CD4-positive, alpha-beta memory T cell (primary cell): ENCODE measurements around the gene RAD9A. TPM values are rescaled to one million over a fixed set of nuclear protein-coding genes. Genes with fewer than 3 reads are reported as not detected.

Experiments used
- CTCF ChIA-PET: fragments of 350-600 bp; sonication (Branson Sonifier 250); formaldehyde crosslinking; loops from one replicate; lab custom pipeline; 2021; ENCODE audit warnings: inconsistent platforms; ENCODE audit not compliant: partially characterized antibody; lab: Charles Lee
- POLR2A ChIA-PET: fragments of 350-600 bp; sonication (Branson Sonifier 250); formaldehyde crosslinking; loops from one replicate; lab custom pipeline; 2021; ENCODE audit not compliant: partially characterized antibody; lab: Charles Lee
- DNase-seq, 5 donors: peaks; one replicate each; pipeline versions ENCODE4 v3.0.0 to v3.0.0-alpha.2; 2020 to 2022; ENCODE audit warnings: mixed read lengths in 1 of 5
- H3K27ac ChIP-seq: one replicate; pipeline ENCODE4 v1.7.0; 2013; ENCODE audit warnings: low read depth, low read length
- H3K27me3 ChIP-seq: 2 replicates; pipeline ENCODE4 v1.7.0; 2013; ENCODE audit warnings: mild to moderate bottlenecking, low read length, moderate library complexity; ENCODE audit not compliant: insufficient read depth
- H3K36me3 ChIP-seq: 2 replicates; pipeline ENCODE4 v1.7.0; 2013; ENCODE audit warnings: mild to moderate bottlenecking, low read length, moderate library complexity; ENCODE audit not compliant: insufficient read depth
- H3K4me1 ChIP-seq: 2 replicates; pipeline ENCODE4 v1.7.0; 2013; ENCODE audit warnings: mild to moderate bottlenecking, low read length, moderate library complexity; ENCODE audit not compliant: insufficient read depth
- H3K4me3 ChIP-seq, 2 donors: one replicate each; pipeline ENCODE4 v1.7.0; 2013; ENCODE audit warnings: low read length in 2 of 2, mild to moderate bottlenecking in 1 of 2
- H3K9me3 ChIP-seq, 2 donors: one replicate each; pipeline ENCODE4 v1.7.0; 2013; ENCODE audit warnings: low read length in 2 of 2, control low read depth in 1 of 2; ENCODE audit not compliant: control insufficient read depth in 1 of 2
- H3K27ac Mint-ChIP-seq, 7 donors: one replicate each; pipeline ENCODE4 v1.8.0; 2020 to 2021; ENCODE audit warnings: mixed read lengths in 7 of 7, mild to moderate bottlenecking in 6 of 7, inconsistent platforms in 3 of 7, moderate library complexity in 3 of 7
- H3K27me3 Mint-ChIP-seq, 2 donors: one replicate each; pipeline ENCODE4 v1.8.0; 2020 to 2021; ENCODE audit warnings: mixed read lengths in 2 of 2
- H3K36me3 Mint-ChIP-seq, 2 donors: one replicate each; pipeline ENCODE4 v1.8.0; 2020 to 2021; ENCODE audit warnings: mixed read lengths in 2 of 2, inconsistent platforms in 1 of 2, mild to moderate bottlenecking in 1 of 2
- H3K4me1 Mint-ChIP-seq, 4 donors: one replicate each; pipeline ENCODE4 v1.8.0; 2020 to 2021; ENCODE audit warnings: mixed read lengths in 4 of 4, mild to moderate bottlenecking in 1 of 4
- H3K4me3 Mint-ChIP-seq, 8 donors: one replicate each; pipeline ENCODE4 v1.8.0; 2020 to 2021; ENCODE audit warnings: mixed read lengths in 8 of 8, mild to moderate bottlenecking in 7 of 8, moderate library complexity in 6 of 8, inconsistent platforms in 3 of 8
- H3K9me3 Mint-ChIP-seq, 8 donors: one replicate each; pipeline ENCODE4 v1.8.0; 2020 to 2021; ENCODE audit warnings: mixed read lengths in 8 of 8, mild to moderate bottlenecking in 5 of 8, inconsistent platforms in 3 of 8, moderate library complexity in 1 of 8
- intact Hi-C: fragments of 100-400 bp; cut with micrococcal nuclease; formaldehyde crosslinking; loops from one replicate; pipeline ENCODE4 v1.15.1; 2023
- polyA plus RNA-seq, 2 donors: library from polyadenylated mRNA; unstranded; fragments of 300-500 nt; fragmentation: Illumina TruSeq; gene quantifications; one replicate each; pipeline ENCODE4 v1.2.3, GENCODE V29; 2021
- total RNA-seq, 2 experiments: library from RNA; stranded (reverse); gene quantifications; one replicate each; pipeline ENCODE4 v1.2.3, GENCODE V29; 2021

RAD9A gene
- total and polyA plus RNA-seq, 4 experiments from 2014 or later: 6.7 to 55.9 (median 30.0) TPM

DNA sequence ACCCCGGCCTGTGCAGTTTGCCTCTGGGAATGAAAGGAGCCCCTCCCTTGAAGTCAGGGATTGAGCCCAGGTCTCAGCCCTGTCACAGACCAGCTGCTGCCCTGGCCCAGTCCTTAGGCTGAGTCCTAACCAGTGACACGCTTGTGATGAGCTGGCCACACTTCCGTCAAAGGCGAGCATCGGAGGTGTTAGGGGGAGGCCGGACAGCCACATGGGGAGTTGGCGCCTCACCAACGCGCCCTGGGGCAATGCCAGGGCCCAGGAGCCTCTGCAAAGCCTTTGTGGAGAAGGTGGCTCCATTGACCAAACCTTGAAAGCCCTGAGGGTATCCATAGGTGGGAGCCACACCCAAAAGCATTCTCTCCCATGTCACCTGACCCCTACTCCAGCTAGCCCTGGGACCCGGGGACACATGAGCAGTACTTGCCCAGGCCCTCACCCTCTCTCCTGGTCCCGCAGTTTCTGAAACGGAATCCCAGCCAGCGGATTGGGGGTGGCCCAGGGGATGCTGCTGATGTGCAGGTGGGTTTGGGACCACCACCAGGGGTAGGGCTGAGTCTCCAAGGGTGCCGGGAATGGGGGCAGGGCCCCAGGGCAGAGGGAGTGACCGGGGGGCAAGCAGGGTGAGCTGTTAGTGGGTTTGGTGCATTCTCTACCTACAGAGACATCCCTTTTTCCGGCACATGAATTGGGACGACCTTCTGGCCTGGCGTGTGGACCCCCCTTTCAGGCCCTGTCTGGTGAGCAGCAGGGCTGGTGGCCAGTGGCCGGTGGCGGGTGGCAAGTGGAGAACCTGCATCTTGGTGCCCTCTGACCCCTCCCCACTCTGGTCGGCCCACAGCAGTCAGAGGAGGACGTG lies 42.0 kb downstream of the RAD9A start:
- Mint-ChIP-seq H3K4me1 (peaks cover 26 to 65% (median 44%) of the 10 kb centered on the region in 4 donors), H3K9me3 (peaks cover 0 to 7% (median 0%) of the 10 kb centered on the region in 8 donors)
- DNase-seq: peak in 1 of 5 donors; percentile 21

DNA sequence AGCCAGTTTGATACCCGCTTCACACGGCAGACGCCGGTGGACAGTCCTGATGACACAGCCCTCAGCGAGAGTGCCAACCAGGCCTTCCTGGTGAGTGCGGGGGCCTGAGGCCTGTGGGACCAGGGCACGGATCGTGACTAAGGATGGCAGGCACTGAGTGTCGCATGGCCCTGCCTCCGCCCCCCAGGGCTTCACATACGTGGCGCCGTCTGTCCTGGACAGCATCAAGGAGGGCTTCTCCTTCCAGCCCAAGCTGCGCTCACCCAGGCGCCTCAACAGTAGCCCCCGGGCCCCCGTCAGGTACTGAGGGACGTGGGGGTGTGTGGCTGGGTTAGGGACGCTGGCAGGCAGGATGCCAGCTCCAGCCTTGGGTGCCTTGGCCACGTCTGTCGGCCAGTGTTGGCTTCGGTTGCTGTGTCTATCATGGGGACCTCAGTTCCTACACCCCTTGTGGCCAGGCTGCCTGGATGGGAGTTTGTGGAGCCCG lies 42.7 kb downstream of the RAD9A start:
- H3K27me3 Mint-ChIP-seq: no peaks in the 10 kb centered on the region
- peak overlapping the region in 1 of 2 donors; percentile 81 for H3K4me3 ChIP-seq
- H3K4me1 ChIP-seq: peaks cover 73% of the 10 kb centered on the region
- H3K36me3 Mint-ChIP-seq: peaks cover 17 to 41% of the 10 kb centered on the region in 2 donors
- peak overlapping the region; percentile 27 to 90 (median 82) for H3K27ac Mint-ChIP-seq
- peak in 1 of 5 donors; percentile 34 for DNase-seq
- peaks cover 38% of the 10 kb centered on the region for H3K36me3 ChIP-seq
- H3K4me3 Mint-ChIP-seq: peak overlapping the region; percentile 50 to 84 (median 66)
- H3K9me3 Mint-ChIP-seq: peaks cover 0 to 7% (median 0%) of the 10 kb centered on the region in 8 donors
- H3K27ac ChIP-seq: peak overlapping the region; percentile 78
- H3K4me1 Mint-ChIP-seq: peaks cover 32 to 66% (median 46%) of the 10 kb centered on the region in 4 donors
- no peaks in the 10 kb centered on the region for H3K27me3 ChIP-seq
- POLR2A ChIA-PET: interaction anchor here (0.9 to 31.8 kb wide), 5 partner anchors 16 to 71 kb away, joined by 3 to 2262 read pairs (median 704); partner anchors contain the start of genes AIP, CABP4, CARNS1 and CORO1B
- CTCF ChIA-PET: no interaction called here
- H3K9me3 ChIP-seq: no peaks in the 10 kb centered on the region
- intact Hi-C loops: no loop called here

More for the DNA sequence above, 42.0 kb downstream of the RAD9A start:
- Histone ChIP-seq H3K4me3 (no peak overlapping the region), H3K9me3 (no peaks in the 10 kb centered on the region), H3K27me3 (no peaks in the 10 kb centered on the region), H3K4me1 (peaks cover 73% of the 10 kb centered on the region), H3K36me3 (peaks cover 38% of the 10 kb centered on the region), H3K27ac (peak overlapping the region; percentile 78)
- H3K36me3 Mint-ChIP-seq: peaks cover 17 to 37% of the 10 kb centered on the region in 2 donors
- H3K27ac Mint-ChIP-seq: peak overlapping the region; percentile 53 to 90 (median 82)
- ChIA-PET POLR2A (interaction anchor here (0.8 to 31.8 kb wide), 8 partner anchors 15 to 194 kb away, joined by 3 to 2262 read pairs (median 142); partner anchors contain the start of genes AIP, CABP4, CARNS1 and CORO1B), CTCF (interaction anchor here (0.7 to 1.4 kb wide), 2 partner anchors 32 to 40 kb away, joined by 3 read pairs; partner anchors contain the start of gene PPP1CA)
- intact Hi-C loops: no loop called here
- H3K27me3 Mint-ChIP-seq: no peaks in the 10 kb centered on the region
- peak overlapping the region; percentile 50 to 69 (median 66) for H3K4me3 Mint-ChIP-seq

- DNase-seq: no peak
- intact Hi-C loops: no loop called here
Observed at GRCh38 chr11:67435031-67435726, 43.4 kb downstream of the RAD9A start.

GRCh38 chr11:67435727-67436458 lies 44.1 kb downstream of the RAD9A start:
- H3K36me3 Mint-ChIP-seq: peaks cover 17 to 44% of the 10 kb centered on the region in 2 donors
- H3K27me3 Mint-ChIP-seq: no peaks in the 10 kb centered on the region
- intact Hi-C loops: loop anchor here (2.0 kb wide), 1 partner anchor 33 kb away; no protein-coding TSS in a partner anchor
- H3K27ac ChIP-seq: peak overlapping the region; percentile 78
- H3K27ac Mint-ChIP-seq: peak overlapping the region; percentile 89 to 98 (median 95)
- peak overlapping the region; percentile 80 to 81 for H3K4me3 ChIP-seq
- ChIA-PET POLR2A (interaction anchor here (0.9 to 31.8 kb wide), 16 partner anchors 7 to 180 kb away, joined by 3 to 2262 read pairs (median 18); partner anchors contain the start of genes AIP, CABP4, CARNS1 and CDK2AP2), CTCF (interaction anchor here (1.6 to 5.0 kb wide), 4 partner anchors 16 to 33 kb away, joined by 4 to 65 read pairs (median 30); partner anchors contain the start of genes PPP1CA, TBC1D10C and TMEM134)
- H3K36me3 ChIP-seq: peaks cover 38% of the 10 kb centered on the region
- H3K9me3 Mint-ChIP-seq: peaks cover 0 to 7% (median 0%) of the 10 kb centered on the region in 8 donors
- peak in 1 of 5 donors; percentile 25 for DNase-seq
- peak overlapping the region; percentile 96 to 99 (median 97) for H3K4me3 Mint-ChIP-seq
- no peaks in the 10 kb centered on the region for H3K9me3 ChIP-seq
- peaks cover 43 to 73% (median 56%) of the 10 kb centered on the region in 4 donors for H3K4me1 Mint-ChIP-seq
- peaks cover 79% of the 10 kb centered on the region for H3K4me1 ChIP-seq
- H3K27me3 ChIP-seq: no peaks in the 10 kb centered on the region

More at GRCh38 chr11:67435031-67435726, 43.4 kb downstream of the RAD9A start:
- Histone ChIP-seq H3K27me3 (no peaks in the 10 kb centered on the region), H3K4me3 (peak overlapping the region in 1 of 2 donors; percentile 81), H3K9me3 (no peaks in the 10 kb centered on the region), H3K4me1 (peaks cover 73% of the 10 kb centered on the region), H3K27ac (peak overlapping the region; percentile 78), H3K36me3 (peaks cover 38% of the 10 kb centered on the region)
- ChIA-PET CTCF (interaction anchor here (1.6 to 5.0 kb wide), 2 partner anchors 15 to 27 kb away, joined by 4 to 21 read pairs; no protein-coding TSS in a partner anchor), POLR2A (interaction anchor here (0.9 to 31.8 kb wide), 8 partner anchors 17 to 81 kb away, joined by 3 to 2262 read pairs (median 160); partner anchors contain the start of genes AIP, CABP4, CARNS1 and CORO1B)
- peaks cover 17 to 44% of the 10 kb centered on the region in 2 donors for H3K36me3 Mint-ChIP-seq
- H3K4me1 Mint-ChIP-seq: peaks cover 39 to 68% (median 52%) of the 10 kb centered on the region in 4 donors
- H3K9me3 Mint-ChIP-seq: peaks cover 0 to 7% (median 0%) of the 10 kb centered on the region in 8 donors
- no peaks in the 10 kb centered on the region for H3K27me3 Mint-ChIP-seq
- peak overlapping the region; percentile 80 to 97 (median 90) for H3K4me3 Mint-ChIP-seq
- H3K27ac Mint-ChIP-seq: peak overlapping the region; percentile 83 to 95 (median 91)

- POLR2A ChIA-PET: interaction anchor here (0.9 to 31.8 kb wide), 23 partner anchors 8 to 1821 kb away, joined by 3 to 2262 read pairs (median 7); partner anchors contain the start of genes AIP, CABP4, CARNS1 and CDK2AP2
- peak in 3 of 5 donors; percentile 53 to 77 (median 56) for DNase-seq
- Histone ChIP-seq H3K4me3 (peak overlapping the region; percentile 80 to 81), H3K27ac (peak overlapping the region; percentile 78), H3K4me1 (peaks cover 79% of the 10 kb centered on the region), H3K36me3 (peaks cover 35% of the 10 kb centered on the region), H3K9me3 (no peaks in the 10 kb centered on the region), H3K27me3 (no peaks in the 10 kb centered on the region)
- intact Hi-C loops: loop anchor here (1.0 to 2.0 kb wide), 6 partner anchors 8 to 48 kb away; partner anchors contain the start of genes RPS6KB2 and TMEM134
- H3K36me3 Mint-ChIP-seq: peaks cover 17 to 44% of the 10 kb centered on the region in 2 donors
- H3K27ac Mint-ChIP-seq: peak overlapping the region; percentile 89 to 98 (median 96)
- CTCF ChIA-PET: interaction anchor here (1.0 to 5.0 kb wide), 9 partner anchors 8 to 45 kb away, joined by 3 to 65 read pairs (median 6); partner anchors contain the start of genes PPP1CA, RAD9A, RPS6KB2 and TBC1D10C
- peaks cover 46 to 79% (median 58%) of the 10 kb centered on the region in 4 donors for H3K4me1 Mint-ChIP-seq
- H3K27me3 Mint-ChIP-seq: no peaks in the 10 kb centered on the region
- H3K4me3 Mint-ChIP-seq: peak overlapping the region; percentile 96 to 99 (median 97)
- H3K9me3 Mint-ChIP-seq: peaks cover 0 to 7% (median 0%) of the 10 kb centered on the region in 8 donors
Observed at GRCh38 chr11:67436459-67437081, 44.8 kb downstream of the RAD9A start.
